Measurements from ENCODE around the gene LAMB1.

The LAMB1 gene

DNA sequence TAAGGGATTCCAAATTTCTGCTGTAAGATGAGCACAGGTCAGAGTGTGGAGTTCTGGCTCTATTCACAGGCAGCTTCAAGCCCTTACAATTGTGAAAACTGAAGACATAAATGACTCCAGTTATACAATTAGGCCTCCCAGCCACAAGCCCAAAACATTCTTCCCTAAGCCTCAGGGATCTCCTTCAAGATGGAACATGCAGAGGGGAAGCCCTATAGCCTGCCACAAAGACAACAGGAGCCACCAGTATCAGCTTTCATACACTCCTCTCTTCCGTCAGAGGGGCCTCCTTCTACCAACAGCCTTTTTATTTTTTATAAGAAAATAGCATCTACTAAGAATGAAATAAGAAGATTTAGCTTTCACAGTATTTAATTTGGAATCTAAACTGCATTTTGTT, 65.4 kb downstream of the LAMB1 start:
- no peak for DNase-seq (ENCODE audit: low read depth in 1 of 2, low spot score in 1 of 2)
- Histone ChIP-seq H3K4me3 (replicated peaks; ENCODE audit: insufficient read depth, low read length) (no peak overlapping the region), H3K27me3 (ENCODE audit: insufficient read depth, poor library complexity, severe bottlenecking) (no peaks in the 10 kb centered on the region), H3K27ac (replicated peaks) (no peak overlapping the region)
- TF ChIP-seq POLR2AphosphoS5 (IDR thresholded peaks at IDR 0.05; ENCODE audit: low read depth) = no peak
- TF ChIP-seq, protein P1, sequence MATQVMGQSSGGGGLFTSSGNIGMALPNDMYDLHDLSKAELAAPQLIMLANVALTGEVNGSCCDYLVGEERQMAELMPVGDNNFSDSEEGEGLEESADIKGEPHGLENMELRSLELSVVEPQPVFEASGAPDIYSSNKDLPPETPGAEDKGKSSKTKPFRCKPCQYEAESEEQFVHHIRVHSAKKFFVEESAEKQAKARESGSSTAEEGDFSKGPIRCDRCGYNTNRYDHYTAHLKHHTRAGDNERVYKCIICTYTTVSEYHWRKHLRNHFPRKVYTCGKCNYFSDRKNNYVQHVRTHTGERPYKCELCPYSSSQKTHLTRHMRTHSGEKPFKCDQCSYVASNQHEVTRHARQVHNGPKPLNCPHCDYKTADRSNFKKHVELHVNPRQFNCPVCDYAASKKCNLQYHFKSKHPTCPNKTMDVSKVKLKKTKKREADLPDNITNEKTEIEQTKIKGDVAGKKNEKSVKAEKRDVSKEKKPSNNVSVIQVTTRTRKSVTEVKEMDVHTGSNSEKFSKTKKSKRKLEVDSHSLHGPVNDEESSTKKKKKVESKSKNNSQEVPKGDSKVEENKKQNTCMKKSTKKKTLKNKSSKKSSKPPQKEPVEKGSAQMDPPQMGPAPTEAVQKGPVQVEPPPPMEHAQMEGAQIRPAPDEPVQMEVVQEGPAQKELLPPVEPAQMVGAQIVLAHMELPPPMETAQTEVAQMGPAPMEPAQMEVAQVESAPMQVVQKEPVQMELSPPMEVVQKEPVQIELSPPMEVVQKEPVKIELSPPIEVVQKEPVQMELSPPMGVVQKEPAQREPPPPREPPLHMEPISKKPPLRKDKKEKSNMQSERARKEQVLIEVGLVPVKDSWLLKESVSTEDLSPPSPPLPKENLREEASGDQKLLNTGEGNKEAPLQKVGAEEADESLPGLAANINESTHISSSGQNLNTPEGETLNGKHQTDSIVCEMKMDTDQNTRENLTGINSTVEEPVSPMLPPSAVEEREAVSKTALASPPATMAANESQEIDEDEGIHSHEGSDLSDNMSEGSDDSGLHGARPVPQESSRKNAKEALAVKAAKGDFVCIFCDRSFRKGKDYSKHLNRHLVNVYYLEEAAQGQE (IDR thresholded peaks at IDR 0.05; ENCODE audit: insufficient replicate concordance, low read depth) = no peak
- TF ChIP-seq SPI1 (IDR thresholded peaks at IDR 0.05; ENCODE audit: borderline replicate concordance, low read depth) = no peak

DNA sequence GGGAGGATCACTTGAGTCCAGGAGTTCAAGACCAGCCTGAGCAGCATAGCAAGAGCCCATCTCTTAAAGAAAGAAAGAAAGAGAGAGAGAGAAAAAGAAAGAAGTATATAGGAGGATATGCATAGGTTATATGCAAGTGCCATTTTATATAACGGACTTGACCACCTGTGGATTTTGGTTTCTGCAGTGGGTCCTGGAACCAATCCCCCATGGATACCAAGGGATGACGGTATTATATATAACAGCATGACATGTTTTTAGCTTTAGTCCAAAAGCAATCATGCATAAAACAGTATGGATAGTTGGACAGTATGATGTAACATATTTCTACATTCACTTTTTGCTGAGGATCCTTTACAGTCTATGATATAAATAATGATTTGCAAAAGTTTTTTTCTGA, 66.6 kb downstream of the LAMB1 start:
- Histone ChIP-seq H3K27me3 (ENCODE audit: insufficient read depth, poor library complexity, severe bottlenecking) (no peaks in the 10 kb centered on the region), H3K4me3 (replicated peaks; ENCODE audit: insufficient read depth, low read length) (no peak overlapping the region), H3K27ac (replicated peaks) (no peak overlapping the region)
- TF ChIP-seq, protein P2, sequence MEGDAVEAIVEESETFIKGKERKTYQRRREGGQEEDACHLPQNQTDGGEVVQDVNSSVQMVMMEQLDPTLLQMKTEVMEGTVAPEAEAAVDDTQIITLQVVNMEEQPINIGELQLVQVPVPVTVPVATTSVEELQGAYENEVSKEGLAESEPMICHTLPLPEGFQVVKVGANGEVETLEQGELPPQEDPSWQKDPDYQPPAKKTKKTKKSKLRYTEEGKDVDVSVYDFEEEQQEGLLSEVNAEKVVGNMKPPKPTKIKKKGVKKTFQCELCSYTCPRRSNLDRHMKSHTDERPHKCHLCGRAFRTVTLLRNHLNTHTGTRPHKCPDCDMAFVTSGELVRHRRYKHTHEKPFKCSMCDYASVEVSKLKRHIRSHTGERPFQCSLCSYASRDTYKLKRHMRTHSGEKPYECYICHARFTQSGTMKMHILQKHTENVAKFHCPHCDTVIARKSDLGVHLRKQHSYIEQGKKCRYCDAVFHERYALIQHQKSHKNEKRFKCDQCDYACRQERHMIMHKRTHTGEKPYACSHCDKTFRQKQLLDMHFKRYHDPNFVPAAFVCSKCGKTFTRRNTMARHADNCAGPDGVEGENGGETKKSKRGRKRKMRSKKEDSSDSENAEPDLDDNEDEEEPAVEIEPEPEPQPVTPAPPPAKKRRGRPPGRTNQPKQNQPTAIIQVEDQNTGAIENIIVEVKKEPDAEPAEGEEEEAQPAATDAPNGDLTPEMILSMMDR (IDR thresholded peaks at IDR 0.05; ENCODE audit: insufficient read depth, low read length) = no peak
- TF ChIP-seq GABPA (IDR thresholded peaks at IDR 0.05; ENCODE audit: low read depth) (no peak), POLR2AphosphoS5 (IDR thresholded peaks at IDR 0.05; ENCODE audit: low read depth) (no peak), SPI1 (IDR thresholded peaks at IDR 0.05; ENCODE audit: borderline replicate concordance, low read depth) (no peak)
- TF ChIP-seq, protein P1 (IDR thresholded peaks at IDR 0.05; ENCODE audit: insufficient replicate concordance, low read depth) = no peak
- no peak for DNase-seq (ENCODE audit: low read depth in 1 of 2, low spot score in 1 of 2)

DNA sequence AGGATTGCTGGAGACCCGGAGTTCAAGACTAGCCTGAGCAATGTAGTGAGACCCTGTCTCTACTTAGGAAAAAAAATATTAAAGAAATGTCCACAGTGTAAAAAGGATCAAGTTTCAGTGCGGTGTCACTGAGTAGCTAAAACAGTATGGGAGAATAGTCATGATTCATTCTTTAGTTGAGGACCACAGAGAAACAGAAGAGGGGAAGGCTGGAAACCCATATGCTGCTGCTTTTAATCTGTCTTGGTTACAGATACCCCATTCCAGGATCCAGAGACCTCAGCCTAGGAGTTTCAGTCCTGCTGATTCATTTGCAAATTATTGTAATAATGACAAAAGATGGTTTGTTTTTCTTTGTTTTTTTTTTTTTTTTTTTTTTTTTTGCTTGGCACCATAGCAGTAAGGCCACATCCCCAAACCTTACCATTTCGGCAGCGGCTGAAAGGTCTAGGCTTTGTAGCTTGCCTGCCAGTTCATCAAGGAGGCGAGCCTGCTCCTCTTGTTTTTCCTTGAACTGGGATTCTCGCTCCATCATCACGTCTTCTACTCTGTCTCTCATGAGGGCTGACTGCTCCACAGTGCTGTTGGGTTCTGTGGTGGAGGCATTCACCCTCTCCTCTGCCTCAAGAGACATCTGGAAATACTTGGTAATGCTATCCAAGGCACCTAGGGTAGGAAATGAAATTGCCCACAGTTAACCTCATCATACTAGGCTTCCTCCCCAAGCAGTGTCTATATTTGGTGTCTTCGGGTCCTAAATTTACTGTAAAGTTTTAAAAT, 67.8 kb downstream of the LAMB1 start:
- no peak for DNase-seq (ENCODE audit: low read depth in 1 of 2, low spot score in 1 of 2)
- Histone ChIP-seq H3K27ac (replicated peaks) (no peak overlapping the region), H3K4me3 (replicated peaks; ENCODE audit: insufficient read depth, low read length) (no peak overlapping the region), H3K27me3 (ENCODE audit: insufficient read depth, poor library complexity, severe bottlenecking) (no peaks in the 10 kb centered on the region)
- TF ChIP-seq, protein P1 (IDR thresholded peaks at IDR 0.05; ENCODE audit: insufficient replicate concordance, low read depth) = no peak
- TF ChIP-seq, protein P2 (IDR thresholded peaks at IDR 0.05; ENCODE audit: insufficient read depth, low read length) = no peak
- TF ChIP-seq SPI1 (IDR thresholded peaks at IDR 0.05; ENCODE audit: borderline replicate concordance, low read depth) (no peak), GABPA (IDR thresholded peaks at IDR 0.05; ENCODE audit: low read depth) (no peak), POLR2AphosphoS5 (IDR thresholded peaks at IDR 0.05; ENCODE audit: low read depth) (no peak)

Data from HL-60 (cell line).